CD4-positive, alpha-beta T cell treated with Interleukin-17A for 1 hour (primary cell): ENCODE results near the gene GUCA1A.
"Not testable (repeated sequence)": the region's sequence is repeated elsewhere in the genome, so short reads cannot be mapped to it uniquely, and the experiment has no call there.

Source experiments
- DNase-seq: peaks from one replicate; pipeline ENCODE4 v3.0.0-alpha.2; 2020

The GUCA1A gene

GRCh38 chr6:42179261-42179944 is 6.2 kb downstream of the GUCA1A start:
- DNase-seq: no peak

GRCh38 chr6:42179945-42180313 is 6.8 kb downstream of the GUCA1A start:
- no peak for DNase-seq

GRCh38 chr6:42182101-42182500 is 8.9 kb downstream of the GUCA1A start:
- DNase-seq: no peak

DNA sequence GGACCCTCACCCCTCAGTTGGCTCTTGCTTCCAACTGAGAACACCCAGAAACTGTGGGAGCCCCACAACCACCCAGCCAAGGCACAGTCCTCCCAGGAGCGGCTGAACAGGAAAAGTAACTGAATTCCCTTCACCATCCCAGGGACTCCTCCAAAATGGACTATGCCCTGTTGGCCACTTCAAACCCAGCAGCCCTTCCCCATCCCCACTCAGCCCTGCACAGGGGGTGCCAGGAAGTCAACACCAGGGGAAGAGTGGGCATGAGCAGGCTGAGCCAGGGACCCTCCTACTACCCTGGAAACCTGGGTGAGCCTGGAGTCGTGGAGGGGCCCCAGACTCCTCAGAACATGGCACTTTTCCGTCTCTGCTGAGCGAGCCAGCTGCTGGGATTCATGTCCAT is 11.3 kb downstream of the GUCA1A start:
- no peak for DNase-seq

DNA sequence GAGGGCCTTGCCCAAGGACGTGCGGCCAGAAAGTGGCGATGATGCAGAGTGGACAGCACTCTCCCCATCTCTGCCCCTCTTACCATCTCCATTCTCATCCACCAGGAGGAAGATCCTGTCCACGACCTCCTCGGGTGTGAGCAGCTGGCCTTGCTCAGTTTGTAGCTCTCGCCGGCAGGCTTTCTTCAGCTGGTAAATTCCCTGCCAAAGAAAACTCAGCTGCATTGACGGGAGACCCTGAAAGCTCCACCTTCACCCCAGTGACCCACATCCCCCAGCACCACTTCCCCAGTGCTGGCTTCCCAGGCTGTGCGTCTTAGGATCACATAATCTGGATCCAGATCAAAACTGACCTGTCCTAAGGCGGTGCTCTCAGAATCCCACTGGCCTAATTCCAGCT is 12.4 kb downstream of the GUCA1A start:
- DNase-seq: no peak

GRCh38 chr6:42188406-42188805 is 15.2 kb downstream of the GUCA1A start:
- no peak for DNase-seq

DNA sequence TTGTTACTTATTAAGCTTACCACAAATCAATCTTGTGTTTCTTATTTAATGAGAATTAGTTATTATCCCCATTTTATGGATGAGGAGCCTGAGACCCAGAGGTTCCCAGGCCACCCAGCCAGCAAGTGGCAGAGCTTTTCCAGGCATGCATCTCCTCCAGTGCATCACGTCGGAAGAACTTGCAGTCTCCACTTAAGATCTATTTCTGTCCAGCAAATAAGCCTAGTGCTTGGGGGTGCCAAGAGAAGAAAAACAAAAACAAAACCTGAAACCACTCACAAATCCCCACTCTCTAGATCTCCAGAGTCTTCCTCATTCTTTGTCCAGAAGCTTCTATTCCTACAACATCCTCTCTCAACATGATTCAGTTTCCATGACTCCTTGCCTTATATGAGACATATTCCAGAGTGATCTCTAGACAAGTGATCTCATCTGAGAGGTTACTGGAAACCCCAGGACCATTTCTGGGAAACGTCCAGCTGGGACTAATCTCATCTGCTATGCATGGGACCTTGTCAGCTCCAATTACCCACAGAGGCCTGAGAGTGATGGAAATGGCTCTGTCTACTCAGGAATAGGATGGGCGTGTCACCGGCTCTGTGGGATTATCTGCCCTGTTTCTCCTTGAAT is 17.5 kb downstream of the GUCA1A start:
- DNase-seq: no peak

DNA sequence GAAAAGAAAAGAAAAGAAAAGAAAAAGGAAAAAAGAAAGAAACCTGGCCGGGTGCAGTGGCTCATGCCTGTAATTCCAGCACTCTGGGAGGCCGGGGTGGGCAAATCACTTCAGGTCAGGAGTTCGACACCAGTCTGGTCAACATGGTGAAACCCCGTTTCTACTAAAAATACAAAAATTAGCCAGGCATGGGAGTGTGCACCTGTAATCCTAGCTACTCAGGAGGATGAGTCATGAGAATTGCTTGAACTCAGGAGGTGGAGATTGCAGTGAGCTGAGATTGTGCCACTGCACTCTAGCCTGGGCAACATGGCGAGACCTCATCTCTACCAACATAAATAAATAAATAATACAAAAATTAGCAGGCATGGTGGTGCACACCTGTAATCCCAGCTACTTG is 19.2 kb downstream of the GUCA1A start:
- not testable (repeated sequence) for DNase-seq

GRCh38 chr6:42193491-42193894 is 20.3 kb downstream of the GUCA1A start:
- no peak for DNase-seq

DNA sequence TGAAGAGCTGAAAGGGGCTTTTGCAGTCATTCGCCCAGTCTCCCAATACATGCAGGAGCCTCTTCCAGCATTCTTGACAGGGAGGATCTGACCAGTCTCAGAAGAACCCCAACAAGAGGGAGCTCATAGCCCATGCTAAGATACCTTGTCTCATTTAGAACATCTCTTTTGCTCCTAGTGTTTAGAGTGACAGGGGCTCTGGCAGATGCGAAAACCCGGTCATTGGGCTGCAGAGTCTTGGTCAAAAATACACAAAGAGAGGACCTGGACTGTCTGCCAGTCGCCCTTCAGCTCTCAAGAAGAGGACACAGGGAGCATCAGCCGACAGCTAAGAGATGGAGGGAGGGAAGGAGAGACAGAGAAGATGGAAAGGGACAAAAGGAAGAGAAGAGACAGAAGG is 20.9 kb downstream of the GUCA1A start:
- DNase-seq: no peak

DNA sequence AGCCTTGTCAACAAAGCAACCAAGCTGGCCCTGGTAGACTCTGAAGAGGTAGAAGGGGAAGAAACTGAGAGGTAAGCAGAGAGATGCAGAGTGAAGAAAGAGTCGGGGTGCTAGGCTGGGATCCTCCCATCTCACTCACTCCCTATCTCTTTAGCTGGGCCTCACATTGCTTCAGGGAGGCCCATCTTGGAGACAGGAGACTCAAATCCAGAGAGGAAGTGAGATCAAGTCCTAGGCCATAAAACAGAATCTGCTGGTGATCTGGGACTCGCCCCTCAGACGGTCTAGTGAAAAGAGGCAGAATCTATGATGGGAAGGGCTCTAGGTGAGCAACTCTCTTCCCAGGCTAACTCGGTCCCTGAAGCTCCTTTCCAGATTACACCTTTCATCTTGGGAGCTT is 22.3 kb downstream of the GUCA1A start:
- DNase-seq: no peak

DNA sequence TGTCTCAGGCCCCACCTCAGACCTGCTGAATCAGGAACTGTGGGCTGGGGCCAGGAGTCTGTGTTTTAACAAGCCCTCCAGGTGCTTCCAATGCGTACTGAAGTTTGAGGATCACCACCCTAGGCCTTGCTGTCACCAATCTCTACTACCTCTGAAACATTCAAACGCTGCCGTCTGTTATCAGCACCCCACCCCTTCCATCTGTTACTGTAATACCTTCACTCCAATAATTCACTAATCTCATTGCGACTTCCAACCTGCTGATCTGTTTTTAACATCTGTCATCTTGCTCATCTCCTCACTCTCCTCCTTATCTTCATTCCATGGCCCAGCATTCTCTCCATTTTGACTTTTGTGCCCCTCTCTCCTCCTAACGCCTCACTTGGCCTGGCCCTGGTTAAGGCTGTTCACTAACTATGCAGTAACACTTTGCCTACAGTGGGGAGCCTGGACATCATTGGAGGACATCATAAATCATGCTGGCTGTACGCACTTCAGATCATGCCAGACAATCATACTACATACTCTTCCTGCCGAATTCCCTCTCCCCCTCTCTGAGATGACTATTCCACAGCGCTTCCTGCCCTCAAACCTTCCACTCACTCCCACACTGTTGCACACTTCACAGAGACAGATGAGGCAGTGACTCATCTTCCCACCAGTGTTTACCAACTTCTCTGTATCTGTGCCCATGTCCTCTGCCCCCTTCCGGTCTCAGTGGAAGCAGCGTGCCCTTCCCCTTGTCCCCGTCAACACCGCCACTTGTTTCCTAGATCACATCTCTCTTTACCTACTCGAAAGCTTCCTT is 24.6 kb downstream of the GUCA1A start:
- no peak for DNase-seq

- no peak for DNase-seq
These were observed 26.2 kb downstream of the GUCA1A start for GRCh38 chr6:42199106-42199981.

DNA sequence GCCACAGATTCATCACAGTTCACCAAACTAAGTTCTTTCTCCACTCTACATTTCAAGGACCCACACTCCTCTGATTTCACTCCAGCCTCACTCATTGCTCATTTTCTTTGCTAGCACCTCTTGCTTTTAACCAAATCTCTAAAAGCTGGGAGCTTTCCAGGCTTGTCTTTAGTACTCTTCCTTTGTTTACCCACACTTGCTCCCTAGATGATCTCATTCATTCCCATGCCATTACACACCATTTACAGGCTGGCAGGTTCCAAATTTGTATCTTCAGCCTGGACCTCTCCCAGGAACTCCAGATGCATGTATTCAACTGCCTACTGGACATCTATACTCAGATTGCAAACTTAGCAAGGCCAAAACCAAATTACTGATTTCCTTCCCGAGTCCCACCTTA is 26.9 kb downstream of the GUCA1A start:
- DNase-seq: no peak

DNA sequence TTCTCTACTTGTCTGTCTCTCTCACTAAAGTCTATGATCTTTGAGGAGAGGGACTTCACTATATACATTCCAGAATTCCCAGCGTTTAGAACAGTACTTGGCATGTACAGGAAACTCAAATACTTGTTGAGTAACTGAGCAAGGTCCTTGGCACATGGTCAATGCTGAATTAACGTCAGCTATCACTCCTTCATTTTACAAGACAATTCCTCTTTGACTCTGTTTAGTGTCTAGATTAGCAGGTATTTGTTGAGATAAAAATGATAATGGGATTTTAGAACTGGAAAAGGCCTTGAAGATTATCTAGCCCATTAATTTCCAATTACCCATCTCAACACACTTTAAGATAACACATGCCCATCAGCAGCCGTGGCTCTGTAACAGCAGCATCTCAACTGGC is 28.2 kb downstream of the GUCA1A start:
- DNase-seq: no peak

GRCh38 chr6:42202131-42202915 is 29.2 kb downstream of the GUCA1A start:
- DNase-seq: not testable (repeated sequence)

DNA sequence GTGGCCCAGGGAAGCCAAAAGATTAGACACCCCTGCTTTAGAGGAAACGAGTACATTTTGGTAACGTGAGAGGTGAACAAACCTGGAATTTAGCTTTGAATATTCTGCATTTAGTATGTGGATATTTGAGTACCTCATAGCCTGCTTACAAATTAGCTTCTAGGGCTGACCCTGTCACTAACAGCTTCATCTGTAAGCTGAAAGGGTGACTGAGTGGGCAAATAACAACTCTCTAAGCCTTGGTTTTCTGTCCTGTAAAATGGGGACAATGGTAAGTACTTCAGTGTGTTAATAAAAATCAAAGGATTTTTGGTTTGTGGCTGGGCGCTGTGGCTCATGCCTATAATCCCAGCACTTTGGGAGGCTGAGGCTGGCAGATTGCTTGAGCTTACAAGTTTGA is 30.0 kb downstream of the GUCA1A start:
- DNase-seq: no peak

- DNase-seq: no peak
These were observed 31.7 kb downstream of the GUCA1A start for GRCh38 chr6:42204768-42205282.

GRCh38 chr6:42207559-42207958 is 34.4 kb downstream of the GUCA1A start:
- not testable (repeated sequence) for DNase-seq

DNA sequence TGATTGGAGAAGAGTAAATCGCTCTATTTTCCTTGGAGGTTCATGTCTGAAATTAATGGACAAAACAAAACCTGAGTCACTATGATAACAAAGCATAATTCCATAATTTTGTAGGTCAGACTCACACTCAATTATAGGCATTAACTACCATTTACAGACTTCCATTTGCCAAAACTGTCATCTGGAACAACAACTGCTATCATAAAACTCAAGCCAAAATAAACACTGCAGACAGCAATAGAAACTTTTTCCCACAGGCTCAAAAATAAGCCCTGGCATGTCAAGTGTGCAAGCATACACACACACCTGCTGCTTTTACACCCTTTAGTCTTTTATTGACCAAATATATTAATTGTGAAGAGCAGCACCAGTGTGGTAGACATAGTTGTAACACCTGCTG is 37.4 kb downstream of the GUCA1A start:
- DNase-seq: no peak

GRCh38 chr6:42211726-42212125 is 38.6 kb downstream of the GUCA1A start:
- DNase-seq: no peak

- no peak for DNase-seq
These were observed 39.3 kb downstream of the GUCA1A start for GRCh38 chr6:42212442-42212841.
